Trophoblast cell (in vitro differentiated cells and primary cell): ENCODE data around the gene METAP1D.
"Not testable (repeated sequence)": the region's sequence is repeated elsewhere in the genome, so short reads cannot be mapped to it uniquely, and the experiment has no call there.

Experiments used
- DNase-seq, 2 donors: peaks; one replicate each; pipeline ENCODE4 v3.0.0-alpha.2; 2016
- H2AFZ ChIP-seq: 2 replicates; pipeline ENCODE4 v1.6.1; 2013; ENCODE audit warnings: low read length, moderate library complexity, mild to moderate bottlenecking; ENCODE audit not compliant: insufficient read depth, poor library complexity
- H2AK5ac ChIP-seq: 2 replicates; pipeline ENCODE4 v1.6.1; 2013; ENCODE audit warnings: mild to moderate bottlenecking, low read length
- H2BK120ac ChIP-seq: 2 replicates; pipeline ENCODE4 v1.6.1; 2013; ENCODE audit warnings: low read length, mild to moderate bottlenecking, moderate library complexity; ENCODE audit not compliant: insufficient read depth, poor library complexity
- H2BK12ac ChIP-seq: 2 replicates; pipeline ENCODE4 v1.6.1; 2013; ENCODE audit warnings: mild to moderate bottlenecking, low read length, moderate library complexity
- H2BK5ac ChIP-seq: 2 replicates; pipeline ENCODE4 v1.6.1; 2013; ENCODE audit warnings: low read length, low read depth, moderate library complexity, mild to moderate bottlenecking; ENCODE audit not compliant: poor library complexity
- H3K14ac ChIP-seq: 2 replicates; pipeline ENCODE4 v1.6.1; 2013; ENCODE audit warnings: mild to moderate bottlenecking, low read length
- H3K18ac ChIP-seq: 2 replicates; pipeline ENCODE4 v1.6.1; 2013; ENCODE audit warnings: mild to moderate bottlenecking, low read length
- H3K23ac ChIP-seq: 2 replicates; pipeline ENCODE4 v1.6.1; 2013; ENCODE audit warnings: low read length
- H3K27ac ChIP-seq: 2 replicates; pipeline ENCODE4 v1.5.1; 2013; ENCODE audit warnings: low read depth, mild to moderate bottlenecking, inconsistent platforms, low read length, moderate library complexity
- H3K27me3 ChIP-seq: 2 replicates; pipeline ENCODE4 v1.6.1; 2013; ENCODE audit warnings: inconsistent platforms, mild to moderate bottlenecking, low read length, moderate library complexity; ENCODE audit not compliant: insufficient read depth
- H3K36me3 ChIP-seq, 2 experiments: 1 replicate in 1 of 2; 2 replicates in 1 of 2; pipeline ENCODE4 v1.6.1; 2013; ENCODE audit warnings: low read length in 2 of 2, mild to moderate bottlenecking in 2 of 2, moderate library complexity in 1 of 2; ENCODE audit not compliant: insufficient read depth in 2 of 2, control insufficient read depth in 1 of 2
- H3K4ac ChIP-seq: 2 replicates; pipeline ENCODE4 v1.6.1; 2013; ENCODE audit warnings: low read depth, mild to moderate bottlenecking, low read length, moderate library complexity
- H3K4me1 ChIP-seq, 2 experiments: 1 replicate in 1 of 2; 2 replicates in 1 of 2; pipeline ENCODE4 v1.6.1; 2013; ENCODE audit warnings: low read length in 2 of 2, mild to moderate bottlenecking in 2 of 2, moderate library complexity in 1 of 2; ENCODE audit not compliant: insufficient read depth in 2 of 2, control insufficient read depth in 1 of 2
- H3K4me2 ChIP-seq: 2 replicates; pipeline ENCODE4 v1.6.1; 2013; ENCODE audit warnings: inconsistent platforms, mild to moderate bottlenecking, low read length, moderate library complexity
- H3K4me3 ChIP-seq: 2 replicates; pipeline ENCODE4 v1.5.1; 2013; ENCODE audit warnings: mild to moderate bottlenecking, low read depth, low read length, inconsistent platforms
- H3K79me1 ChIP-seq: one replicate; pipeline ENCODE4 v1.6.1; 2013; ENCODE audit warnings: low read length
- H3K79me2 ChIP-seq: 2 replicates; pipeline ENCODE4 v1.6.1; 2013; ENCODE audit warnings: low read length, mild to moderate bottlenecking; ENCODE audit not compliant: control insufficient read depth, insufficient read depth, poor library complexity
- H3K9ac ChIP-seq: 2 replicates; pipeline ENCODE4 v1.6.1; 2013; ENCODE audit warnings: mild to moderate bottlenecking, low read length
- H3K9me3 ChIP-seq: 2 replicates; pipeline ENCODE4 v1.6.1; 2013; ENCODE audit warnings: low read depth, mild to moderate bottlenecking, control low read depth, inconsistent platforms, low read length; ENCODE audit not compliant: insufficient read depth
- H4K12ac ChIP-seq: 2 replicates; pipeline ENCODE4 v1.6.1; 2013; ENCODE audit warnings: low read depth, mild to moderate bottlenecking, low read length, moderate library complexity
- H4K8ac ChIP-seq: 2 replicates; pipeline ENCODE4 v1.6.1; 2013; ENCODE audit warnings: low read depth, mild to moderate bottlenecking, low read length, moderate library complexity
- H4K91ac ChIP-seq: one replicate; pipeline ENCODE4 v1.6.1; 2013; ENCODE audit warnings: low read depth, mild to moderate bottlenecking, low read length, moderate library complexity
- WGBS: extraction: QIAGEN DNeasy Blood & Tissue Kit; methylation state at CpG from one replicate; pipeline ENCODE4 v1.1.7; 2013; ENCODE audit warnings: missing lambda C conversion rate; ENCODE audit not compliant: insufficient read length, insufficient coverage; ENCODE audit errors: extremely low coverage; 5-methylcytosine and 5-hydroxymethylcytosine counted together

METAP1D gene

DNA sequence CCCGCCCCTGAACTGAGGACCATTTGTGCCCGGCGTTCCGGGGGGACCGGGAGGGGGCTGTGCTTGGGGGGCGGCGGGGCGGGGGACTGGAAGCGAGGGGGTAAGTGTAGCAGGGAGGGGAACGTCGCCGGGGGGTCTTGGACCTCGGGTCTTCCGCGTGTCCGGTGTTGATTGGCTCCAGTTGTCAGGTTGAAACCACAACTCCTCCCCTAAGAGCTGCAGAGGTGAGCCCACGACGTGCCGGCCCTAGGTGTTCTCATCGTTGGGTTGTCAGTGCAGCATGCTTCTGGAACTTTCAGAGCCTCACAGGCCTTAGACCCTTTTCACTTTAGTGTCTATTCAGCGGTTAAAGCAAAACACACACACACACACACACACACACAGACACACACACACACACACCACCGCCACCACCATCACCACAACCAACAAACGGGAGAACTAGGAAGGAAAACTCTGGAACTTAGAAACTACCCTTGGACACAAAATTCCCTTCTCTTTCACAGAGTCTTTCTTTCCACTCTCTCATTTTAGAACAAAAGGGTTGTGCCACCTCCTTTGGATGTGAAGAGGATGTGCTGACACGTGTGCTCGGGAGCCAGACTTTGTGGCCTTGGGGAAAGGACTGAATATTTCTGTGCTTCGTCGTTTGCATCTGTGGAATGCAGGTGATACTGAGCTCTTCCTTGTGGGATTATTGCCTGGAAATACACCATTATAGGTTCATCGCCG, 109.7 kb downstream of the METAP1D start:
- H2BK120ac ChIP-seq = no peak overlapping the region
- H4K91ac ChIP-seq = no peak overlapping the region
- H2AK5ac ChIP-seq = no peak overlapping the region
- no peak overlapping the region for H3K4ac ChIP-seq
- peaks cover 8% of the 10 kb centered on the region for H3K27me3 ChIP-seq
- H2BK5ac ChIP-seq = no peak overlapping the region
- H3K23ac ChIP-seq = no peak overlapping the region
- H4K8ac ChIP-seq = peak overlapping the region; percentile 59
- peaks cover 9 to 22% of the 10 kb centered on the region in 2 experiments for H3K4me1 ChIP-seq
- H3K4me2 ChIP-seq = peak overlapping the region; percentile 7
- no peak overlapping the region for H3K18ac ChIP-seq
- no CpG with 5 or more reads among the region's 29 CpGs for WGBS
- H3K79me2 ChIP-seq = no peaks in the 10 kb centered on the region
- peak overlapping the region; percentile 13 for H3K14ac ChIP-seq
- H3K4me3 ChIP-seq = no peak overlapping the region
- no peaks in the 10 kb centered on the region for H3K36me3 ChIP-seq
- H3K9ac ChIP-seq = no peak overlapping the region
- H2BK12ac ChIP-seq = no peak overlapping the region
- no peak for DNase-seq
- no peak overlapping the region for H3K27ac ChIP-seq
- no peaks in the 10 kb centered on the region for H3K9me3 ChIP-seq
- H2AFZ ChIP-seq = peak overlapping the region; percentile 42
- peak overlapping the region; percentile 37 for H4K12ac ChIP-seq
- H3K79me1 ChIP-seq = no peaks in the 10 kb centered on the region

DNA sequence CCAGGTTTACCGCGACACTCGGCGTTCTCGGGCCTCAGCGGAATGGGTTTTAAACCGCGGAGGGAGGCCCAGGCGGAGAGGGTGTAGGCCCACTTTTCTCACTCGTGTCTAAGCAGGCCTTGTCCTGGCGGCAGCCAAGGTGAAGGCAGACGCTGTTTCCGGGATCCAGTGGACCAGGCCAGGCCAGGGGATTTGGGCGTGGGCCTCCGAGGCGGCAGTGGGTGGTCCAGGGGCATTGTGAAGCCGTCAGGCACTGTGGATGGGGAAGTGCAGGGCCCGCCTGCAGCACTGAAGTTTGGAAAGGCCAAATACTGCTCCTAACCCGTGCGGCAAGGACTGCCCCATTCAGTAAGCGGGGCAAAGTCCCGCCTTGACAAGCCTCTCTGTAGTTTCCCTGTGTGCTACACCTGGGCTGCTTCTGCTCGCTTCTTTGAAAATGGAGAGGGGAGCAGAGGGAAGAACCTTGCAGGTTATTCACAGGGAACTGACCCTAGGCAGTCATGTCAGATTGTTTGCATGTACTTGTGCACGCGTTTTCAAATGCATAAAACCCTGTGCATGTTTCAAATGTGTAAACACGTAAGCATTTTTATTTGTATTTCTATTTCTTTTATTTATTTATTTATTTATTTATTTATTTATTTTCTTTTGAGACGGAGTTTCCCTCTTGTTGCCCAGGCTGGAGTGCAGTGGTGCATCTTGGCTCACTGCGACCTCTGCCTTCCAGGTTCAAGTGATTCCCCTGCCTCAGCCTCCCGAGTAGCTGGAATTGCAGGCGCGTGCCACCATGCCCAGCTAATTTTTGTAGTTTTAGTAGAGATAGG, 110.4 kb downstream of the METAP1D start:
- Histone ChIP-seq H4K12ac (peak overlapping the region; percentile 37), H2BK12ac (no peak overlapping the region), H3K79me1 (no peaks in the 10 kb centered on the region), H3K23ac (no peak overlapping the region), H3K4me2 (peak overlapping the region; percentile 7), H3K36me3 (no peaks in the 10 kb centered on the region), H2BK5ac (no peak overlapping the region), H3K14ac (peak overlapping the region; percentile 13), H3K27me3 (peaks cover 8% of the 10 kb centered on the region), H3K4me3 (no peak overlapping the region), H4K91ac (no peak overlapping the region), H3K9ac (no peak overlapping the region), H4K8ac (peak overlapping the region; percentile 59), H2AFZ (peak overlapping the region; percentile 42), H2BK120ac (no peak overlapping the region), H3K18ac (no peak overlapping the region), H3K79me2 (no peaks in the 10 kb centered on the region), H3K4ac (peak overlapping the region; percentile 20), H2AK5ac (no peak overlapping the region), H3K9me3 (no peaks in the 10 kb centered on the region), H3K4me1 (peaks cover 9 to 22% of the 10 kb centered on the region in 2 experiments), H3K27ac (no peak overlapping the region)
- no peak for DNase-seq
- WGBS = no CpG with 5 or more reads among the region's 31 CpGs

DNA sequence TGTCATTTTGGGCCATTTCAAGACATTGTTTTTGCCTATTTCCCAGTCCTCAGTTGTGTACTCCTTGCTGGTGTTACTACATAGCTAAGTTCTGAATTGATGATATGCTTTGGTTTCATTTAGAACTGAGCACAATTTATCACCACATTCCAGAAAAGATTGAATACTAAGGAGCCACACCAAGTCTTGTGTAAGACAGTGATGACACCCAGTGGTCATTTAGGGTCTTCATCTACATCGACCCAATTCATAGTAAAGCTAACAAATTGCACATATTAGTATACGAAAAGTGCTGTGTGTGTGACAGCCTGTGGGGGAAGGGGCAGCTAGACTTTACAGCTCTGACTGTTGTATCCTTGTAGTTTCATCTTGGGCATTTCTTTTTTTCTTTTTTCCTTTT, 113.9 kb downstream of the METAP1D start:
- no peak overlapping the region for H2AFZ ChIP-seq
- H3K4me3 ChIP-seq = no peak overlapping the region
- no peak overlapping the region for H2BK120ac ChIP-seq
- no peak for DNase-seq
- H3K14ac ChIP-seq = no peak overlapping the region
- WGBS = no CpG with 5 or more reads among the region's 2 CpGs
- no peak overlapping the region for H3K9ac ChIP-seq
- H2BK5ac ChIP-seq = no peak overlapping the region
- no peak overlapping the region for H3K4ac ChIP-seq
- H3K36me3 ChIP-seq = no peaks in the 10 kb centered on the region
- no peak overlapping the region for H2BK12ac ChIP-seq
- no peak overlapping the region for H3K18ac ChIP-seq
- H3K27ac ChIP-seq = no peak overlapping the region
- peaks cover 8 to 9% of the 10 kb centered on the region in 2 experiments for H3K4me1 ChIP-seq
- no peak overlapping the region for H4K8ac ChIP-seq
- H4K12ac ChIP-seq = no peak overlapping the region
- H3K23ac ChIP-seq = no peak overlapping the region
- H3K9me3 ChIP-seq = no peaks in the 10 kb centered on the region
- no peak overlapping the region for H4K91ac ChIP-seq
- H3K79me2 ChIP-seq = no peaks in the 10 kb centered on the region
- H3K4me2 ChIP-seq = no peak overlapping the region
- H2AK5ac ChIP-seq = no peak overlapping the region
- H3K79me1 ChIP-seq = no peaks in the 10 kb centered on the region
- H3K27me3 ChIP-seq = no peaks in the 10 kb centered on the region

DNA sequence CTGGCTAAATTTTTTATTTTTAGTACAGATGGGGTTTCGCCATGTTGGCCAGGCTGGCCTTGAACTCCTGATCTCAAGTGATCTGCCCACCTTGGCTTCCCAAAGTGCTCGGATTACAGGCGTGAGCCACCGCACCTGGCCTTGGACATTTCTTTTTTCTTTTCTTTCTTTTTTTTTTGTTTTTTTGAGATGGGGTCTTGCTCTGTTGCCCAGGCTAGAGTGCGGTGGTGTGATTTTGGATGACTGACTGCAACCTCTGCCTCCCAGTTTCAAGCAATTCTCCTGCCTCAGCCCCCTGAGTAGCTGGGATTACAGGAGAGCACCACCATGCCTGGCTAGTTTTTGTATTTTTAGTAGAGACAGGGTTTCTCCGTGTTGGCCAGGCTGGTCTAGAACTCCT, 114.4 kb downstream of the METAP1D start:
- not testable (repeated sequence) for H2AFZ ChIP-seq, H3K9ac ChIP-seq, H3K23ac ChIP-seq, DNase-seq, H3K4me2 ChIP-seq, H4K8ac ChIP-seq, H2BK120ac ChIP-seq, H3K4me1 ChIP-seq, H3K9me3 ChIP-seq, H3K4ac ChIP-seq, H3K4me3 ChIP-seq, H2BK5ac ChIP-seq, H3K27ac ChIP-seq, H3K18ac ChIP-seq, H4K12ac ChIP-seq, H2AK5ac ChIP-seq, H3K79me2 ChIP-seq, H3K14ac ChIP-seq, H3K79me1 ChIP-seq, H2BK12ac ChIP-seq, H3K27me3 ChIP-seq, H3K36me3 ChIP-seq, H4K91ac ChIP-seq
- WGBS = no CpG with 5 or more reads among the region's 6 CpGs
